Epithelial cell of esophagus (primary cell): Measurements from ENCODE around the gene ZFP57.
"Not testable (repeated sequence)": the region's sequence is repeated elsewhere in the genome, so short reads cannot be mapped to it uniquely, and the experiment has no call there.

ENCODE experiments used
- DNase-seq: peaks from one replicate; pipeline ENCODE4 v3.0.0; 2010; ENCODE audit warnings: low read depth
- H3K4me3 ChIP-seq: 2 replicates; pipeline ENCODE4 v1.5.1; 2011; ENCODE audit warnings: mild to moderate bottlenecking, low read length, control low read depth
- CTCF ChIP-seq: IDR thresholded peaks from 2 replicates; pipeline ENCODE4 v1.5.1; 2011; ENCODE audit warnings: low read depth, mild to moderate bottlenecking, low read length, control low read depth, inconsistent platforms; ENCODE audit not compliant: insufficient read depth; ENCODE audit errors: missing control alignments

ZFP57 gene

GRCh38 chr6:29666826-29667130 is 14.2 kb downstream of the ZFP57 start:
- no peak for DNase-seq
- no peak for TF ChIP-seq CTCF
- no peak overlapping the region for H3K4me3 ChIP-seq

- TF ChIP-seq CTCF = no peak
- DNase-seq = no peak
- no peak overlapping the region for H3K4me3 ChIP-seq
These were observed 14.8 kb downstream of the ZFP57 start for GRCh38 chr6:29665942-29666825.

- no peak for TF ChIP-seq CTCF
- no peak overlapping the region for H3K4me3 ChIP-seq
- DNase-seq = no peak
These were observed 17.5 kb downstream of the ZFP57 start for GRCh38 chr6:29663300-29664042.

- not testable (repeated sequence) for H3K4me3 ChIP-seq
- DNase-seq = peak; percentile 69
These were observed 19.3 kb downstream of the ZFP57 start for GRCh38 chr6:29661502-29662141.

GRCh38 chr6:29661071-29661470 is 19.9 kb downstream of the ZFP57 start:
- no peak overlapping the region for H3K4me3 ChIP-seq
- DNase-seq = no peak
- TF ChIP-seq CTCF = no peak

- no peak for TF ChIP-seq CTCF
- no peak within 1 kb of the TSS for H3K4me3 ChIP-seq
- DNase-seq = no peak
These were observed 24.2 kb downstream of the ZFP57 start, which contains the start of gene MOG for GRCh38 chr6:29656798-29657197. TSS of gene MOG (plus strand) at chr6:29657092. CDS start at chr6:29657210, 118 bp downstream.

- DNase-seq = no peak
- TF ChIP-seq CTCF = no peak
These were observed 24.8 kb downstream of the ZFP57 start for GRCh38 chr6:29656157-29656556.

More at GRCh38 chr6:29656157-29656556, 24.8 kb downstream of the ZFP57 start:
- H3K4me3 ChIP-seq = no peak overlapping the region
